ENCODE data around the gene TMEM132D.
A peak's percentile ranks its signal among the peaks of the same experiment; 100 is the strongest.
"Not testable (repeated sequence)": the region's sequence is repeated elsewhere in the genome, so short reads cannot be mapped to it uniquely, and the experiment has no call there.

TMEM132D gene

DNA sequence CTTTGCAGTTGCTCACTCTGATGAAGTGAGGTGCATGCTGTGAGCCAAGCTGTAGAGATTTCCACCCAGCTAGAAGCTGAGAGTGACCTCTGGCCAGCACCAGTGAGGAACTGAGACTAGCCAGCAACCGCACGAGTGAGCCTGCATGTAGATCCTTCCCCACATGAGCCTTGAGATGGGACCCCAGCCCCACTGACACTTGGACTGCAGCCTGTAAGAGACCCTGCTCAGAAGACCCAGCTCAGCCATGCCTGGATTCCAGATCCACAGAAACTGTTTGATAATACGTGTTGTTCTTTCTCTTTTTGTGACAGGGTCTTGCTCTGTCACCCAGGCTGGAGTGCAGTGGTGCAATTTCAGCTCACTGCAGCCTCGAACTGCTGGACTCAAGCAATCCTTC, 821.4 kb downstream of the TMEM132D start:
- no peak for DNase-seq

DNA sequence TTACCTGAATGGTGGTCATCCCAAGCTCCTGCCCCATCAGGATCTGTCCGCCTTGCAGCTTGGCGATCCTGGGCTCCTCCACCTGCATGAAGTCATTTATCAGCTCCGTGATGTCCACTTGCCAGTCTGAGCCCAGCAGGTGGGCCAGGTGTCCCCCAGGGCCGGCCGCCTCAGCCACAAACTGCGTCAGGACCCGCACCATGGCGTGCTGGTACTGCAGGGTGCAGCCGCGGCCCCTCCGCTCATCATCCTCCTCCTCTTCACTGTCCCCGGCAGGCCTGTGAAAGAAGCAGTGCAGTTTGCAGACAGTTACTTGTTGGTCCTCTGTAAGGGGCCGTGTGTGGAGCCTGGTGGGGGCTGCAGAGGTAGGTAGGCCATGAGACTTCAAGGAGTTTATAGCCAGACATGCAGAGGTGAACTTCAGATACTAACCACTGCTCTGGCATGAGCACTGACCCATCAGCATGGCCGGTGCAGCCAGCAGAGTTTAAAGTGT, 822.0 kb downstream of the TMEM132D start:
- DNase-seq, result no peak

DNA sequence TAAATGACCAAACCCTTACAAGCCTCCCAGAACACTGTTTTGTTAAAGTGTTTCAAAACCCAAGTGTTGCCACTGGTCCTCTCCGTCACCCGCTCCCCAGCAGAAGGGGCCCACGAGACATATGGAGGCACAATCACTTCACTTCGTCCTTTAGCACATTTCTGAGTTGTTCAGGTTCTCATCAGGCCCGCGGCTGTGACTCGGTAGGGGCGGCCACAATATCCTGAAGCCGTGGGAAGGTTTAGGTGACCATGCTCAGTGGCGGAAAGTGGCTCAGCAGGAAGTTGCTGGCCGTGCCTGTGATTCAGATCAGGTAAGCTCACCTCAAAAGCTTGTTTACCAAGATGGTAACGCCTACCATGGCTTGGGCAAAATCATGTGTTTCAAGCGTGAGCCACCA, 823.0 kb downstream of the TMEM132D start:
- no peak for DNase-seq

DNA sequence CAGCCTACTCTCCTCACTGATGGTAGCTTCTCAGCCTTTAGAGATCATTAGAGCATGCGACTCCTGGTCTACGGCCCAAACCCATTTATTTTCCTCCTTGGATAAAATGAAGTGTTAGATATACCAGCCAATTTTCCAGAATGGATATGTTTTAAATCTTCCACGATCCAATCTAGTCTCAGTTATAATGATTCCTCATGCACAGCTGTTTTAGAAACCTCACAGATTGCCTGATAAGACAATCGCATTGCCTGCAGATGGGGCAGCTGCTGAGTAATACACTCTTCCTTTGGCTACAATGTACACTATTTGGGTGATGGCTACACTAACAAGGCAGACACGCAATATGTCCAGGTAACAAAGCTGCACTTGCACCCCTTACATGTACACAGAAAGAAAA, 823.4 kb downstream of the TMEM132D start:
- no peak for DNase-seq

DNA sequence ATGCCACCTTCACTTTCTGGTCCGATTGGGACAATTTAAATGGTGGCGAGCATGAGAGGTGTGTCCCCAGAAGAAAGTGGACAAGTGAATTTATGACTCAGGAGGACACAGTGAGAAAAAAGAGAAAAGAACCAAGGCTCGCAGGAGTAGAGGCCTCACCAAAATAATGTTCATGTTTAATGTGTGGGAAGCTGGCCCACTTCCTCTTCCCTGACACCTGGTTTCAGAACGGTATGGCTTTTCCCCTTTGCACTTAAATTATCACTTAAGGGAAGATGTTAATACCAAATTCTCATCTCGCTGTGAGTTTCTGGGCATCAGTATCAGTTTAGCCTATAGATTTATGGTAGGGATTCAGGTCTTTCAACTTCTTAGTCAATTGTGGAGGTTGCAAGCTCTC, 824.1 kb downstream of the TMEM132D start:
- DNase-seq, result no peak

DNA sequence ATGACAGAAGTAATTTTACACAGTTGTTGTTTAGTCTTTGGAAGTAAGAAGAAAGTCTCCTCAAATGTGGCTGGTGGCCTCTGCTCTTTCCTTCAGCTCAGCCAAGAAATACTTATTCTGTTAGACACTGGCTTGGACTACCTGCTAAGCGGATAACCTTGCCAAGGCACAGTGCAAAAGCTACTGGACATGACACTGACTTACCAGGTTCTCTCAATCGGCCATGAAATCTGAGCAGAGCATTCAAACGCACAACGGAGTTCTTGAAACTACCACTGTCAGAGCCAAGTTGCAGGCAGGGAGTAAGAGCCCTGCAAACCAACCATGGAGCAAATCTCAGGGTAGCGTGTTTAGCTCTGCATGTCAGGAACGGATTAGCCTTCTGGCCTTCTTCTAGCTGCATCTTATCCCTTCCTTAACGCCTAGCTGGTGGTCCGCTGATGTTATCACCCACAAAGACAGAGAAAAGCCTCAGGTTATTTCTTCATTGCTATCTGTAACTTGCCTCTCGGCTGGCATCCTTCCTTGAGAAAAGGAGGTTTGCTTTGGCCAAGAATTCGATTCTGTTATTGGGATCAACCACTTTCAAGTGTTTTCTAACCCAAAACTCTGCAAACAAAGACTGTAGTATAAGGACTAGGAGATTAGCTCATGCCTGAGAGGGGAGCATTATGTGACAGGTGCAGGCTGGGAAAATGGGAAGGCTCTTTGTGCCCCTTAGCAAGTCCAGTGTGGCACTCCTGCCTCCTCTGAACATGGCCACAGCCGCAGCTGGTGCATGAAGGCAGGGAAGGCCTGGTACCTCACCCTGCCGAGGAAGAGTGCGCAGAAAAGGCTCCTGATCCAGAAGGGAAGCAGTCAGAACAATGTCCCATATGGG, 827.1 kb downstream of the TMEM132D start:
- peak; percentile 51 for DNase-seq

DNA sequence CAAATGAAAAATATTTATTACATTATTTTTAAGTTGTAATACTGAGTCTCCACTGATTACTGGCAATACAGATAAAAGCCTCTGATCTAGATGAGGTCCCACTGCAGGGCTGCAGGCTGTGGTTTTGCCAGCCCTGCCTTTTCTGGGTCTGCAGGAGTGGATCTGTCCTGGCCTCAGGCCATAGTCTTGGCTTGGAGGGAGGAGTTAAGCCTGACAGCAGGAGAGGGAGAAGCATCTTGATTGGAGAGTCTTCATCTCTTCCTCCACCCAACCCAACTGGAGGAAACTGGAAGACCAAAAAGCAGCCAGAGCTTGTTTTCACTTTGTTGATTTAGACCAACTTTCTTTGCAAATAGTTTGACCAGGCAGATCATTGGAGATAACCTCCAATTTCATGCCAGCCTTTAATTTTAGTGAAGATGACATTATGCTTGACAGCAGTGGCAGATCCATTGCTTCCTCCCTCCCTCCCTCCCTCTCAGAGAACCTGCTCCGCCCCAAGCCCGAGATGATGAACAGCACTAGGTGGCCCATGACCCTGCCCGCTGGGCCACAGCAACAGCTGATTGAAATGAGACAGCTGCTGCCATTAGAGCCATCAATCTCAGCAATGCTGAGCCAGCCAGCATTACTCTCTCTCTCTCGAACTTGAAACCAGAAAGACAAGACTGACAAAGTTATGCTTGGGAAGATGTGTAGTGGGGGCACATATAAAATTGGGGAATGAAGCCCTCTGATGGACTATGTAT, 828.2 kb downstream of the TMEM132D start:
- peak; percentile 75 for DNase-seq

DNA sequence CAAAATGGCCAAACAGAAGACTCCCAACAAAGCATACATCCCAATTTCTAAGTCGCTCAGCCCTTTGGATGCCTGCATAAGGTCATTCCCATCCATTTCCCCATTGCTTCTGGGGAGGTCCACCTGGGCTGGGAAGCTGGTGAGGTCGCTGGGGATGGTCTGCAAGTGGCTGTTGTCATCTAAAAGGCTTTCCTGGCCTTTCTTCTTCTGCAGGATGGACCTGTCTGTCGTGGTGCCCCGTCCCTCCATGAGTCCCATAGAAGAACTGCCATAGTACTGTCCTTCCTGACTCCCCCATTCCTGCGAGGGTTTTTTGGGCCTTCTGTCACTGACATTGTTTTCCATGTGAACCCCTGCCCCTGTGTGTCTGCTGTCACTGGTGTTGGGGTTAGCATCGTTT, 829.4 kb downstream of the TMEM132D start:
- DNase-seq, result no peak

DNA sequence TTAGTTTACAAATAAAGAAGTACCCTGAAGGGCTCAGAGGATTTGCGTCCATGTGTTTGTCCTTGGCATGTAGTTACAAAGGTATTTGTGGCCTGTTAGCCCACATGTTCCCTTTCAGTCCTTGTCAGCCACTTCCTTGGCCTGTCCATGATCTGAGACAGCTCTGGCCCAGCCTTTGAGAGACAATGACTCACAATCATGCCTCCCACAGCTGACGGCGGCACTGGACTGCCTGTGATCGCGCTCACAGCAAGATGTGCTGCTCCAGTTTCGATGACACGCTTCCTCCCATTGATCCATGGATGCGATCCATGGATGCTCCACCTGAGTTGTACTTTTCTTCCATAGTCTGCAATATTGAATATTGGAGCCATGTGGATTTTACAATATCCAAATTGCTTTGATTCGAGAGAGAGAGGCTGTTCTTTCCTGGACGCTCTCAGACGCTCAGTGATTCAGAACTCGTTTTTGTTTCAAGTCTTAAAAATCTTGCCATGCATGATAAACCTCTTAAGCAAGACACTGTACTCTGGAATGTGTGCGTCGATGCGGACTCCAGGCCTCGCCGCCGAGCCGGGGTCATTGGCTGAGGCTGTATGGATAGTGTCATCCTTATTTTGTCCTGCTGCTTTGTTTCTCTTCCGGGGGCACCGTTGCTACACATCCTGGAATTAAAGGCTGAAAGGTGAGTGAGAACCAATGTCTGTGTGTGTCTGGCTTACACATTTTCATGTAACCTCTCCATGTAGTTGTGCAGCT, 830.5 kb downstream of the TMEM132D start:
- DNase-seq, result no peak

DNA sequence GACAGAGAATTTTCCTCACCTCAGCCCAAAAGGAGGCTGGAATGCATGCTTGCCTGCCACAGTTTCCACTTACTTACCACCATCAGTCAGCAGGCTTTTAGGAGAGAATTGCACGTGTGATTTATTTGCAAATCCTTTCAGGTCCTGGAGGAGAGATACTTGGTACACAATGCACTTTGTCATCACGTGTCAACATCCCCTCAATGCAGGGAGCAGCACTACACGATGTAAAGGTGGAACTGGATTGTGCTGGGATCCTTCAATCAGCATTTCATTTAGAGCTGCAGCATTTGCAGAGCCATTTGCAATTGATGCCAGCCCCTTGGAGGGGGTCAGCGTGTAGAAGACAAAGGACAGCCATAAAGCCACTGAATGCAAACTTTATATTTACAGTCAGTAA, 832.5 kb downstream of the TMEM132D start:
- peak; percentile 60 for DNase-seq

DNA sequence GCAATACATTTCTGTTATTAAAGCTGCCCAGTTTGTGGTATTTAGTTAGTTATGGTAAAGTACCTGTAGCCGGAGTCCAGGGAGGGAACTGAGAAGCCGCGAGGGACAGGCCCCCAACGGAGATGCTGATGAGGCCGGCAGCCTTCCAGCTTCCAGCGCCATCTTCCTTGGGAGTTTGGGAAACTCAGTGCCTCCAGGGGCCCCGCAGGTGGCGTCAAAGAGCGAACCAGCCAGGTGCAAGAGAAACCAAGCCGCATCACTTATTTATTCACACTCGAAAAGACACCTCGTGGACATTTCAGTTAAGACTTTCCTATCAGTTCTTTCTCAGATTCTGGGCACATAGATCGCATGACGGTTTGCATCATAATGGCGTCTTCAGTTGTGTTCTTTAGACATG, 833.9 kb downstream of the TMEM132D start:
- DNase-seq, result no peak

DNA sequence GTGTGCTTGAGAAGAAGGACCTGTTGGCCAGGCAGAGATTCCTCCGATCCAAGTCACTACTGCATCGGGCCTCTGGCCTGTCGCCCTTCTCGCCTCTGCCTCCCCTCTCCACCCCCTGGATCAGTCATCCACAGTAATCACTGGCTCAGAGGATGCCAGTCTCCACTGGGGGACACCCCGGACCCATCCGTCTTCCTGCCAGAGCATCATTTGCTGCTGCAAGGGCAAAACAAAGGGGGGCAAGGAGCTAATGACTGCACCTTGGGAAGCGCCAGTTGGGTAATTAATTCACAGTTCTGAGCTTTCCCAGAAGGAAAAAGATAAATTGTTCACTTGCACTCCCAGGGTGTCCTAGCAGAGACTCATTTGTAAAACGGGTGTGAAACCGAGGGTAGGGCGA, 835.1 kb downstream of the TMEM132D start:
- no peak for DNase-seq

DNA sequence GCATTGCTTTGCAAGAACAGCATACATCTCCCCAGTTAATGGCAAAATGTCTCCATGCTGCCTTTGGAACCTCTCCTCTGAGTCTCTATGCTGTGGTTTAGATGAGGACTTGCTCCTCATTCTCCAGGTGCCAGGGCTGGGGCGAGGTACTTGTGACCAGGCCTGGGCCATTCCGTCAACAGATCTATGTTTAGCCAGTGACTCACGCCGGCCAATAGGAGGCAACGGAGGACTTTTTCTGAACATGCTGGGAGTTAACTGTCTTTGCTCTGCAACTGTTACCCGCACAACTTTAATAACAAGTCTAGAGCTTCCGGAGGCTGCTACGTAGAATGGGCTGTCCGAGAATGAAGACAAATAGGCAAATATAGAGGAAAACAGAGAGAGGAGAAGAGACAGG, 836.3 kb downstream of the TMEM132D start:
- no peak for DNase-seq

DNA sequence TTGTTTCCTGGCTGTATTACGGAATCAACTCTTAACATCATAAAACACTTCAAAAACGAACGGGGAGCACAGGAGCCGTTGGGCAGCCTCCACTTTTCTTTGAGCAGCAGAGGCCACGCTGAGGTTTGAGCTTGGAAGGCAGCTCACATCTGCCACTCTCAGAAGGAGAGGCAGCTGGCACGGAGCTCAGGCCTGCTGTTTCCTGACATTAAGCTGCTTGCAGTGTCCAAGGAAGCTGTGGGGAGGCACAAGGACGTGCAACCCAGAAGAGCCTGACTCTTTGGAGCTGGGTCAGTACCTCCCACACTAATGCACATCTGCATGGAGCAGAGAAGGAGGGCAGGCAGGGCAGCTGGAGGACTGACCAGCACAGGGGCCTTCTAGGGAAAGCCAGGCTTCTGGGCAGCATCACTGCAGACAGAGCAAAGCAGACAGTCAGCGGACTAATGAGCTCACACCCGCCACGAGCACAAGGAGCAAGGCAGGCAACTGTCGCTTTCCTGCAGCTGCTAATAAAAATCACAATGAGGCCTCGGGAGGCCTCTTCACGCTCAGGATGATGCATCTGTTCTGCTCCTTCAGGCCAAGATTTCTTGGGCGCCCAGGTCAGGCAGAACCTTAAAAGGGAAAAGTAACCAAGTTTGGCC, 839.5 kb downstream of the TMEM132D start:
- peak; percentile 45 for DNase-seq

DNA sequence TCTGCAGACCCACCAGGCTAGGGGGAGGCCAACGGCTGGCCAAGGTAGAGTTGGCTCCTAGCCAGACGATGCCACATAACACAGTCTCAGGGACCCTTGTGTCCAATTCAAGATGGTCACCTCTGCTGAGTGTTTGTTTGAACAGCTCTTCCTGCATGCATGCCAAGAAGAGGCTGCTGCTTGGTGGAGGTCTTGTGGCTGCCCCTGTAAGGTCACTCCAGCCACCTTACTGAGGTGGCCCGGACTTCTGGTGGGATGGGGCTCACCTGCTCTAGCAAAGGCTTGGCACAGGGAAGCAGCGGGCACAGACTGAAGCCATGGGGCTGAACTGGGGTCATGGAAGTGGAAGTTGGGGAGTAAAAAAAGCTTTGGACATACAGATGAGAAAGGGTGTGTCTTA, 840.2 kb downstream of the TMEM132D start:
- peak; percentile 52 for DNase-seq

DNA sequence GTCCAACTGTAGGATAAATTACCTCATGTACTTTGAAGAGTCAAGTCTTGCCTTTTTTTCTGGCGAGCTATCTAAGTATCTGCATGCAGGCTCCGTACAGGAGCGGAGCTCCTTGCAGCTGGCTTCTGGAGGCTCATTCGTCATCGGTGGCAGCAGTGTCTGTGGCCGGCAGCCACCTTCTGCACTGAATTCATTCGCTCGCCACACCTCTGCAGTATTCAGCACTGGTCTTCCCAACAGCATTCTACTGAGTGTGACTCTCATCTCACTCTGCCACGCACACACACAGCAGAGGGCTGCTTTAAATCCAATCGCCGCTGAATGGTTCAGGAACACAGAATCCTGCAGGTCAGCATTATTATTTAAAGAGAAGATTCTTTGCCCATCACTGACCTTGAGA, 850.6 kb downstream of the TMEM132D start:
- DNase-seq, result no peak

DNA sequence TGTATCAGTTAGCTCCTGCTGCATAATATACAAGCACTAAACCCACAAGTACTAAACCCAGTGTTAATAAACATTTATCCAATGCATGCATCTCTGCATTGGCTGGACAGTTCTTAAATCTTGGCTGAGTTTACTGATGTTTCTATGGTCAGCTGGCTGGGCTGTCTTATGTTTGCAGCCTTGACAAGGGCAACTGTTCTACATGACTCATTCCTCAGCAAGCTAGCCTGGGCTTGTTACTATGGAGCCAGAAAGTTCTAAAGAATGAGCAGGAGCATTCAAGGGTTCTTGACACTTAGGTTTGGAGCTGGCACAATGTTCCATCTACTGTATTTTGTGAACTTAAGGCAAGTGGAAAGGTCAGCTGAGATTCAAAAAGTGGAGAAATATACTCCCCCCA, 851.5 kb downstream of the TMEM132D start:
- no peak for DNase-seq

DNA sequence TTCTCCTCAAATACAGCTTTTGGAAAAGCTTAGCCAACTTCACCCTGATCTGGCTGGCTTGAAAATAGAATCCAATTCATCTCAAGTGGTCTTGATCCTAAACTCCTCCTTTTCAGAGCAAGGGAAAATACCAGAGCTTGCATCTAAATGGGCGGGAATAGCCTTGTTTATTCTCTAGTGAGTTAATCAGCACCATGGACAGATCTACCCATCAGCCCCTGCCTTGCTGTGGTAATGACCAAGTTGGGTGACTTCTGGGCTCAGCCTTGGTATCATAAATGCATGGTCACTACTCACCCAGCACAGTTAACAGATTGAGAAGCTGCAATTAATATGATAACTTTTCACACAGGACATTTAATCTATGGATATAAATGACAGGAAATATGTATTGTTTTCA, 853.9 kb downstream of the TMEM132D start:
- no peak for DNase-seq

DNA sequence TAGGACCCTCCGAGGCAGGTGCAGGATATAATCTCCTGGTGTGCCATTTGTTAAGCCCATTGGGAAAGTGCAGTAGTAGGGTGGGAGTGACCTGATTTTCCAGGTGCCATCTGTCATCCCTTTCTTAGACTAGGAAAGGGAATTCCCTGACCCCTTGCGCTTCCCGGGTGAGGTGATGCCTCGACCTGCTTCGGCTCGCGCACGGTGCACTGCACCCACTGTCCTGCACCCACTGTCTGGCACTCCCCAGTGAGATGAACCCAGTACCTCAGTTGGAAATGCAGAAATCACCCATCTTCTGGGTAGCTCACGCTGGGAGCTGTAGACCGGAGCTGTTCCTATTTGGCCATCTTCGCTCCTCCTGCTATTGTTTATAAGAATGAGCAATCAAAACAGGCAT, 860.5 kb downstream of the TMEM132D start:
- not testable (repeated sequence) for DNase-seq

DNA sequence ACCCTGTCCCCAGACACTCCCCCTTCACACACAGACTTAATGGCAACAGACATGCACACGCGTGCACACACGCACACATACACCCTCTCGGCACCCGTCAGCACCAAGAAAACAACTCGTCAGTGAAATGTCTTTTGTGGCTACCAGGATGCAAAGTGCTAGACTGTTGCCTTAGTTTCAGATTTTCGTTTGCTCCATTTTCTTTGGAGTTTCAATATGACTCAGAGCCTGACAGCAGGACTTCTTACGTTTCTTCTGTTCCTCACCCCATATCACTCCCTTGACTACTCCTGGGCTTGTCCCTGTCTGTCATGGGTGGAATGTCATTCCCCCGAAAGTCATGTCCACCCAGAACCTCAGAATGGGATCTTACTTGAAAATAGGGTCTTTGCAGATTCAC, 867.7 kb downstream of the TMEM132D start:
- DNase-seq, result no peak

DNA sequence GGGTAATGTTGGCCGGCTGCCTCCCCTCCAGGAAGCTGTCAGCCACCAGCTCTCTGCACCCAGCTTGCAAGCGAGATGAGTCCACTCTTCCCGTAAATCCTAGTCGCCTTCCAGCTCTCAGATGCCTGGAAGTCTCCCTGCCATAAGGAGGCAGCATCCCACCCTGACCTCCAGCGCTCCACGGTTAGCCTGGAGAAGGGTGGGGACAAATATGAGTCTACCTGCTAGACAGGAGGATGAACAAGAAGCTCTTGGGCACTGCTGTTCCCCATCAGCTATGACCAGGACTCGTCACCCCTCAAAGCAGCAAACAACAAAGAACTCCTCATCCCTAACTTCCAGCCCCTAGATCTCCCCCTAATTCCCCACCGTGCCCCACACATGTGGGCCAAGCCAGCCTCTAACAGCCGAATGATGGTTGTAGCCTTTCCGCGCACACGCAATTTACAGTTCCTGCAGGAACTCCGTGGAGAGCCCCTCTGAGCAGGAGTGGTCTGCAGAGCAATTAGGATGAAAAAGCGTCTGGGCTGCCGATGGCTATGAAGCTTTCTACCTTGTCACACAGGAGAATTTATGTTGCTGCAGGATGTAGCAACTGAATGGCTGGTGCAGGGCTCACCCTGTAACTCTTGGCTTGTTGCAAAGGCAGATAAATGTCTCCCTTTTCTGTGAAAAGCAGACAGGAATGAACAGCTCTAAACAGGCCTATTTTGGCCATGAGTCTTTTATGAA, 869.1 kb downstream of the TMEM132D start:
- no peak for DNase-seq

DNA sequence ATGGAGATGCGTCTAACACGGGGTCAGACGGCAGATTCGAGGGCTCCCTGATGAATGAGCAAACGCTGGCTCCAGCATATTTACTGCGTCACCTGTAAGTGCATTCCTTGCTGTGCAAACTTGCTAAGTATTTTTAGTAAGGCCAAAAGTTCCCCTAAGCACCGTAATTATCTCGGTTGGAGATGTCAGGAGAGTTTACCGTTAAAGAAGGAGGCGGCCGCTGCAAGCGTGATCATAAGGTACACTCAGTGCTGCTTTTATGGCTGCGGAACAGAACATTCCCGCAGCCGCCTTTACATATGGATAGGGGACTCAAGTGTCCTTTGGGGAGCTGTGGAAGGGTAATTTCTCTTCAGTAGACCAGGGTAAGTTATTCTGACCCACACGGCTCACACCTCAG, 875.0 kb downstream of the TMEM132D start:
- no peak for DNase-seq
